NCI-H187 treated with DMSO at 0.1 percent for 48 hours (cell line): ENCODE data around the gene ZNF503.
"Not testable (repeated sequence)": the region's sequence is repeated elsewhere in the genome, so short reads cannot be mapped to it uniquely, and the experiment has no call there.

ENCODE experiments used
- DNase-seq: peaks from one replicate; lab custom pipeline; 2025; lab: John Stamatoyannopoulos, UW

Gene ZNF503

GRCh38 chr10:75395066-75395931 is 6.3 kb downstream of the ZNF503 start:
- DNase-seq = no peak

- DNase-seq = no peak
These were observed 7.3 kb downstream of the ZNF503 start for GRCh38 chr10:75394221-75394620.

- no peak for DNase-seq
These were observed 8.8 kb downstream of the ZNF503 start for GRCh38 chr10:75392744-75393143.

DNA sequence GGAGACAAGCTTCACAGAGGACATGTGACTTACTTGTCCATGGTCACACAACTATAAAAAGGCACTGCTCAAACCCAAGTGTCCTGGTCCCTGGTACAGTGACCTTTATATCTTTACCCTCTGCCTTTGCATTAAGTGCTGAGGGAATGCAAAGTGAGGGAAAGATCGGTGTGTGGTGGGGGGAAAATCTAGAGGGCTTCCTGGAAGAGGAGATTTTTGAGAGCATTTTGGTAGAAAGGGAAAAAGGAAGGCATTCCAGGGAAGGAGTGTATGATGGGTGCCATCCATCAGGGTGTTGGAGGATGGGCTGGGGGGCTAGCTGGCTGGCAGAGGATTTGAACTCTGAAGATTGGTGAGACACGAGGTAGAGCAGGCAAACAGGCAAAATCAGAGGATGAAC is 9.3 kb downstream of the ZNF503 start:
- no peak for DNase-seq

DNA sequence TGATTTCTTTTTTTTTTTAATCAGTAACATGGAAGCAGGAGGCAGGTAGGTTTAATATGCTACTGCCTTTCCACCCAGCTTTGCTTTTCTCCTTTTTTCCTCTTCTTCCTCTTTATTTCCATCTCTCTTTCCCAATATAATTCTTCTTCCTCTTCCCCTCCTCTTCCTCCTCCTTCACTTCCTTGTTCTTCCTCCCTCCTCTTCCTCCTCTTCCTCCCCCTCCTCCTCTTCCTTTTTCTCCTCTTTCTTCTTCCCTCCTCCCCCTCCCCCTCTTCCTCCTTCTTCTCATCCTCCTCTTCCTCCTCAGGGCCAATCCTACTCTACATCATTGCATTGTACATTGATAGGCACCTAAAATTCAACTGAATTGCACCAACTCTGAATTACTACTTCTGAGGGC is 11.4 kb downstream of the ZNF503 start:
- no peak for DNase-seq

- DNase-seq = no peak
These were observed 13.5 kb downstream of the ZNF503 start for GRCh38 chr10:75388082-75388481.

DNA sequence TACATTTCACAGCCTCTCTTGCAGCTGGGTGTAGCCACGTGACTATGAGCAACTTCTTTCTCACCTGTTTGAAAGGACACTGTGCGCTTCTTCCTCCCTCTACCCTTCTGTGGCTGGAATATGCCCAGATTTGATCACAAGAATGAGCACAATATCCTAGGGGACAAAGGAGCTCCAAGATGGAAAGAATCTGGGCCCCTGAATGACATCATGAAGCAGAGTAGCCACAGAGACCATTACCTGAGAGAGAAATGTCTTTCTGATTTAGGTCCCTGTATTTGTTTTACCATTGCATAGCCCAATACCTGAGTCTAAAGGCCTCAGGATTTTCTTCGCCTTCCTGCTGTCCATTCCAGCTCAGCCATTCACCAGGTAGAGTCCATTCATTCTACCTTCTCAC is 15.4 kb downstream of the ZNF503 start:
- DNase-seq = no peak

- DNase-seq = no peak
These were observed 21.7 kb downstream of the ZNF503 start for GRCh38 chr10:75379817-75380216.

GRCh38 chr10:75379212-75379724 is 22.3 kb downstream of the ZNF503 start:
- no peak for DNase-seq

DNA sequence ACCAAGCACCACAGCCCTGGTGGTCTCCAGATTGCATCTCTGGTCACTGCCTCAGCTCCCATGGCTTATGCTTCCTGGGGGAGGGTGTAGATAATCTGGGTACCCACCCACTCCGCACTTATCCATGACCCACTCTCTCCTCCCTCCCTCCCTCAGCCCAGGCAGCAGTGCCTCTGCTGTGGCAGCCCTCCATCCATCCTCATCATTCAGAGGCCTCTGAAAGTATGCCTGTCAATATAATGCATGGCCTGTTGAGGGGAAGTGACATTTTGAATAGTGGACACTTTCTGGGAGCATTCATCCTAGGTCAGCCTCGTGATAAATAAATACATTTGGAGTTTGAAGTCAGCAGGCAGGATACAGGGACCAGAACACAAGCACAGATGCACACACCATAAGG is 23.2 kb downstream of the ZNF503 start:
- no peak for DNase-seq

GRCh38 chr10:75377869-75378268 is 23.7 kb downstream of the ZNF503 start:
- no peak for DNase-seq

GRCh38 chr10:75375838-75376237 is 25.7 kb downstream of the ZNF503 start:
- no peak for DNase-seq

- DNase-seq = no peak
These were observed 30.6 kb downstream of the ZNF503 start for GRCh38 chr10:75371010-75371409.

GRCh38 chr10:75369838-75370237 is 31.7 kb downstream of the ZNF503 start:
- not testable (repeated sequence) for DNase-seq

- no peak for DNase-seq
These were observed 33.7 kb downstream of the ZNF503 start for GRCh38 chr10:75367901-75368300.

GRCh38 chr10:75367021-75367487 is 34.5 kb downstream of the ZNF503 start:
- no peak for DNase-seq

DNA sequence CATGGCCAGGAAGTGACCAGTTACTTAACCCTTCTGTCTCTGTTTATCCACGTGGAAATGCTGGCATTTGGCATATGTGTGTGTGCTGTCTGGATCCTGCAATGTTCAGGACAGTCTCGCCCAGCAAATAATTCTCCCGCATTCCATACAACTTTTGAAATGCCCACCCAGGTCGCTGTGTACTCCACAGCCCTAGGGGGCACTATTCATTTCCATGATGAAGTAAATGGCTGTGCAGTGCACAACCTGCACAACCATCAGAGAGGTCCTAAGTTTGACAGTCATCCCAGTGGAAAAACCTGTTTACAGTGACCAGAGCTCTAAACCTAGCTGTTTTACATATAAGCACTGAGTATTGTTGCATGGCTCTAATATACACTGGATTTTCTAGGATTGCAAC is 38.1 kb downstream of the ZNF503 start:
- no peak for DNase-seq

GRCh38 chr10:75359876-75360275 is 41.7 kb downstream of the ZNF503 start:
- peak; percentile 60 for DNase-seq

GRCh38 chr10:75358835-75359421 is 42.6 kb downstream of the ZNF503 start:
- no peak for DNase-seq

DNA sequence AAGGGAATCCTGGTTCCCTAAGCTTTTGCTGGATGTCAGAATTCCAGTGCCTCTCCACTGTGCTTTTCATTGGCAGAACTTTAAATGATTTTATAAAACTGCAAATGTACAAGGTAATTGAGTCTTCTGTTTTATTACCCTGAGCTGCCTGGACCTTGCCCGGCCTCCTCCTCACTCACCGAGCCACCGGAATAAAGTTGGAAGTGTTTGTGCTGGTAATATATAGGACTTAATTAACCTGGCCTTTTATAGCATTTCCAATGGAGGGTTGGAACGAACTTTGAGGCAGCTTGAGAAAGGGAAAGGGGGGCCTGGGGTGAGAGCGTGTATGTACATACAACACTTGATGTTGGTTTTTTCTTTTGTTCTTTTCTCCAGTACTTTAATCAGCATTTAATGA is 43.4 kb downstream of the ZNF503 start:
- no peak for DNase-seq

- no peak for DNase-seq
These were observed 44.1 kb downstream of the ZNF503 start for GRCh38 chr10:75357500-75357899.

DNA sequence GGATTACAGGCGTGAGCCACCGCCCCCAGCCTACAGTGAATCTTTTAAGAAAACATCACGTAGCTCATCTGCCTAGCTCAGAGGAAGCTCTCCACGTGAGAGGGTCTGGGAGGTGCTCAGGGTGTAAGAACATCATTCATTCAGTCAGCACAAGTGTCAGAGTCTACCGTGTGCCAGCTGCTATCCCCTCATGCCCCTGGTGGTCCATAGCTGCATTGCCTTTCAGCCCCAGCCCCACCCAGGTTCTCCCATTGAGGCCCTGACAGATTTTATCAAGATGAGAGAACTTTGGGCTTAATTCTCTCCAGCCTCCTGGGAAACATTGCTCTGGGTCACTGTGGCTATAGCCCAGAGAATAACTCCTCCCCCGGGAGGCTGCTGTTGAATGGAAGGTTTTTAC is 45.1 kb downstream of the ZNF503 start:
- DNase-seq = no peak

DNA sequence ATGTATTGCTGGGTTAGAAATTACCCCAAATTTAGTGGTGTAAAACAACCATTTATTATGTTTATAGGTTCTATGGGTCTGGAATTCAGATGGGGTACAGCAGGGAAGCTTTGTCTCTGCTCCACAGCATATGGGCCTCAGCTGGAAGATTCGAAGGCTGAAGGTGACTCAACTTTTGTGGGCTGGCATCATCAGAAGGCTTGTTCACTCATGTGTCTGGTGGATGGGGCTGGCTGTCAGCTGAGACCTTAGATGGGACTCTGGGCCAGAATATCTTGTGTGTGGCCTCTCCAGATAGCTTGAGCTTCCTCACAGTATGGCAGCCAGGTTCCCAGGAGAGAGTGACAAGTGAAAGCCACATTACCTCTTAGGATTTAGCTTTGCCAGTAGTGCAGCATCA is 45.9 kb downstream of the ZNF503 start:
- DNase-seq = no peak
